WTC11 (cell line): ENCODE results near the gene TAS2R10. TPM values are rescaled to one million over a fixed set of nuclear protein-coding genes. Genes with fewer than 3 reads are reported as not detected.

Source experiments
- ATAC-seq: fragments of 200-7000 bp; cut with Tn5 transposase; 2 replicates; pipeline ENCODE4 v1.10.0; 2021; ENCODE audit warnings: mild to moderate bottlenecking, moderate library complexity
- CTCF ChIA-PET: fragments of 300-600 bp; sonication (Branson Sonifier 250); formaldehyde crosslinking; loops from one replicate; lab custom pipeline; 2021; ENCODE audit warnings: antibody characterized with exemption; lab: Charles Lee
- POLR2A ChIA-PET: fragments of 350-600 bp; sonication (Branson Sonifier 250); formaldehyde crosslinking; loops from one replicate; lab custom pipeline; 2021; ENCODE audit warnings: antibody characterized with exemption; lab: Charles Lee
- DNase-seq: peaks from one replicate; pipeline ENCODE4 v3.0.0; 2021; ENCODE audit warnings: low spot score
- H3K27ac Mint-ChIP-seq: 2 replicates; pipeline ENCODE4 v1.8.0; 2021; ENCODE audit warnings: mixed read lengths
- H3K27me3 Mint-ChIP-seq: 2 replicates; pipeline ENCODE4 v1.8.0; 2021; ENCODE audit warnings: low read depth, mild to moderate bottlenecking, moderate library complexity, mixed read lengths
- H3K36me3 Mint-ChIP-seq: 2 replicates; pipeline ENCODE4 v1.8.0; 2021; ENCODE audit warnings: mixed read lengths
- H3K4me1 Mint-ChIP-seq: 2 replicates; pipeline ENCODE4 v1.8.0; 2022; ENCODE audit warnings: mixed read lengths
- H3K4me3 Mint-ChIP-seq: 2 replicates; pipeline ENCODE4 v1.8.0; 2021; ENCODE audit warnings: mild to moderate bottlenecking, moderate library complexity, mixed read lengths
- H3K9me3 Mint-ChIP-seq: 2 replicates; pipeline ENCODE4 v1.8.0; 2021; ENCODE audit warnings: mixed read lengths
- CREM ChIP-seq: sonication (generic); formaldehyde crosslinking; IDR thresholded peaks from 2 replicates; pipeline ENCODE4 v1.8.1; 2022; ENCODE audit warnings: mild to moderate bottlenecking, missing genetic modification reagents, moderate library complexity
- CTCF ChIP-seq: fragments of 200-600 bp; IDR thresholded peaks from 2 replicates; pipeline ENCODE4 v1.8.0; 2022; ENCODE audit warnings: antibody characterized with exemption
- ETV6 ChIP-seq: sonication (generic); formaldehyde crosslinking; IDR thresholded peaks from 2 replicates; pipeline ENCODE4 v1.8.1; 2022; ENCODE audit warnings: mild to moderate bottlenecking, missing genetic modification reagents
- GTF2I ChIP-seq: fragments of 250-450 bp; sonication (Bioruptor Pico); conservative IDR thresholded peaks from 2 replicates; pipeline ENCODE4 v1.4.0; 2021; ENCODE audit warnings: mild to moderate bottlenecking
- KAT7 ChIP-seq: sonication (generic); formaldehyde crosslinking; IDR thresholded peaks from 2 replicates; pipeline ENCODE4 v1.8.1; 2023; ENCODE audit warnings: missing genetic modification reagents, mild to moderate bottlenecking, borderline replicate concordance
- MXD4 ChIP-seq: fragments of 250-450 bp; sonication (Bioruptor Pico); IDR thresholded peaks from 2 replicates; pipeline ENCODE4 v1.8.0; 2021; ENCODE audit warnings: mild to moderate bottlenecking, moderate library complexity, borderline replicate concordance
- NR3C1 ChIP-seq: sonication (generic); formaldehyde crosslinking; conservative IDR thresholded peaks from 2 replicates; pipeline ENCODE4 v1.8.1; 2023; ENCODE audit warnings: low read depth, mild to moderate bottlenecking, missing genetic modification reagents
- OVOL2 ChIP-seq: fragments of 250-450 bp; sonication (Bioruptor Pico); IDR thresholded peaks from 2 replicates; pipeline ENCODE4 v1.9.0; 2021; ENCODE audit warnings: mild to moderate bottlenecking, borderline replicate concordance
- RELA ChIP-seq: sonication (generic); formaldehyde crosslinking; IDR thresholded peaks from 2 replicates; pipeline ENCODE4 v1.8.1; 2022; ENCODE audit warnings: missing genetic modification reagents, mild to moderate bottlenecking, borderline replicate concordance
- RORB ChIP-seq: fragments of 250-450 bp; sonication (Bioruptor Pico); IDR thresholded peaks from 2 replicates; pipeline ENCODE4 v1.9.0; 2021; ENCODE audit warnings: mild to moderate bottlenecking
- SMAD4 ChIP-seq: sonication (generic); formaldehyde crosslinking; IDR thresholded peaks from 2 replicates; pipeline ENCODE4 v1.8.0; 2022; ENCODE audit warnings: mild to moderate bottlenecking, missing genetic modification reagents
- TCF7 ChIP-seq: sonication (generic); formaldehyde crosslinking; IDR thresholded peaks from 2 replicates; pipeline ENCODE4 v1.8.0; 2022; ENCODE audit warnings: mild to moderate bottlenecking, low read depth, missing genetic modification reagents, moderate library complexity
- TP53 ChIP-seq: sonication (generic); formaldehyde crosslinking; IDR thresholded peaks from 2 replicates; pipeline ENCODE4 v1.8.1; 2023; ENCODE audit warnings: mild to moderate bottlenecking, missing genetic modification reagents
- ZNF219 ChIP-seq: sonication (generic); formaldehyde crosslinking; IDR thresholded peaks from 2 replicates; pipeline ENCODE4 v1.8.0; 2023; ENCODE audit warnings: missing genetic modification reagents, mild to moderate bottlenecking, borderline replicate concordance
- ZNF232 ChIP-seq: sonication (generic); formaldehyde crosslinking; IDR thresholded peaks from 2 replicates; pipeline ENCODE4 v1.8.0; 2022; ENCODE audit warnings: mild to moderate bottlenecking, missing genetic modification reagents
- ZNF396 ChIP-seq: fragments of 250-450 bp; sonication (Bioruptor Pico); IDR thresholded peaks from 2 replicates; pipeline ENCODE4 v1.8.0; 2021; ENCODE audit warnings: mild to moderate bottlenecking, moderate library complexity, borderline replicate concordance
- ZNF671 ChIP-seq: fragments of 250-450 bp; sonication (Bioruptor Pico); IDR thresholded peaks from 2 replicates; pipeline ENCODE4 v1.8.0; 2021; ENCODE audit warnings: mild to moderate bottlenecking
- total RNA-seq: library from RNA; stranded (reverse); gene quantifications from 3 replicates; pipeline ENCODE4 v1.2.3, GENCODE V29; 2021
- TF ChIP-seq, protein P1 (sequence below): sonication (generic); formaldehyde crosslinking; IDR thresholded peaks from 2 replicates; pipeline ENCODE4 v1.8.0; 2023; ENCODE audit warnings: mild to moderate bottlenecking, missing genetic modification reagents
- TF ChIP-seq, protein P2 (sequence below): sonication (generic); formaldehyde crosslinking; conservative IDR thresholded peaks from 2 replicates; pipeline ENCODE4 v1.8.1; 2023; ENCODE audit warnings: mild to moderate bottlenecking, low read depth, missing genetic modification reagents, moderate library complexity
- TF ChIP-seq, protein P3 (sequence below): sonication (generic); formaldehyde crosslinking; IDR thresholded peaks from 2 replicates; pipeline ENCODE4 v1.8.1; 2022; ENCODE audit warnings: mild to moderate bottlenecking, moderate library complexity, missing genetic modification reagents
- TF ChIP-seq, protein P4 (sequence below): sonication (generic); formaldehyde crosslinking; IDR thresholded peaks from 2 replicates; pipeline ENCODE4 v1.8.1; 2023; ENCODE audit warnings: mild to moderate bottlenecking, missing genetic modification reagents, moderate library complexity

Gene TAS2R10
- total RNA-seq, 1 experiment from 2014 or later: not detected

GRCh38 chr12:10829994-10830393, 3.8 kb upstream of the TAS2R10 start:
- POLR2A ChIA-PET: no interaction called here
- TF ChIP-seq, protein P1, sequence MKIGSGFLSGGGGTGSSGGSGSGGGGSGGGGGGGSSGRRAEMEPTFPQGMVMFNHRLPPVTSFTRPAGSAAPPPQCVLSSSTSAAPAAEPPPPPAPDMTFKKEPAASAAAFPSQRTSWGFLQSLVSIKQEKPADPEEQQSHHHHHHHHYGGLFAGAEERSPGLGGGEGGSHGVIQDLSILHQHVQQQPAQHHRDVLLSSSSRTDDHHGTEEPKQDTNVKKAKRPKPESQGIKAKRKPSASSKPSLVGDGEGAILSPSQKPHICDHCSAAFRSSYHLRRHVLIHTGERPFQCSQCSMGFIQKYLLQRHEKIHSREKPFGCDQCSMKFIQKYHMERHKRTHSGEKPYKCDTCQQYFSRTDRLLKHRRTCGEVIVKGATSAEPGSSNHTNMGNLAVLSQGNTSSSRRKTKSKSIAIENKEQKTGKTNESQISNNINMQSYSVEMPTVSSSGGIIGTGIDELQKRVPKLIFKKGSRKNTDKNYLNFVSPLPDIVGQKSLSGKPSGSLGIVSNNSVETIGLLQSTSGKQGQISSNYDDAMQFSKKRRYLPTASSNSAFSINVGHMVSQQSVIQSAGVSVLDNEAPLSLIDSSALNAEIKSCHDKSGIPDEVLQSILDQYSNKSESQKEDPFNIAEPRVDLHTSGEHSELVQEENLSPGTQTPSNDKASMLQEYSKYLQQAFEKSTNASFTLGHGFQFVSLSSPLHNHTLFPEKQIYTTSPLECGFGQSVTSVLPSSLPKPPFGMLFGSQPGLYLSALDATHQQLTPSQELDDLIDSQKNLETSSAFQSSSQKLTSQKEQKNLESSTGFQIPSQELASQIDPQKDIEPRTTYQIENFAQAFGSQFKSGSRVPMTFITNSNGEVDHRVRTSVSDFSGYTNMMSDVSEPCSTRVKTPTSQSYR (CRISPR knock-in tag): no peak
- TF ChIP-seq SMAD4 (no peak), OVOL2 (CRISPR knock-in tag) (no peak), RELA (CRISPR knock-in tag) (no peak), NR3C1 (CRISPR knock-in tag) (no peak), TCF7 (CRISPR knock-in tag) (no peak), ZNF671 (CRISPR knock-in tag) (no peak), GTF2I (CRISPR knock-in tag) (no peak), ETV6 (CRISPR knock-in tag) (no peak), MXD4 (CRISPR knock-in tag) (no peak), RORB (CRISPR knock-in tag) (no peak)
- Mint-ChIP-seq H3K27ac (no peak overlapping the region), H3K27me3 (no peaks in the 10 kb centered on the region), H3K4me1 (no peaks in the 10 kb centered on the region), H3K4me3 (no peak overlapping the region), H3K36me3 (no peaks in the 10 kb centered on the region), H3K9me3 (no peaks in the 10 kb centered on the region)
- no peak for ATAC-seq
- CTCF ChIA-PET: no interaction called here
- DNase-seq: no peak

DNA sequence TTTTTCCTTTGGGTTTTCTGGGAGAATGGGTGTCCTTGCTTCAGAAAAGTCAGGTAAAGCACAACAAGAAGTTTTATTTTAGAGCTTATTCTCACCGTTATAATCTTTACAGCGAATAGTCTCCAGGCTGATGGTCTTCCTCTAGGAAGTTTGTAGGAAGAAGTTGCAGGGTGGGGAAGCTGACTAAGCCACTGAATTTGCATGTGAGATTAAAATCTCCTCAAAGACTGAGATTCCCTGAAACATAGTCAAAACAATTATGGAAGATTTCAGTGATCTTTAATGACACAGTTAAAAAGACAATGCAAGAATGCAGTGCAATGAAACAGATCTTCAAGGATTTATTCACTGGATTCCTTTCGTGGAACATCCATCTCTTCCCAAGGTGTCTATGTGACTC, 1.2 kb downstream of the TAS2R10 start:
- no peaks in the 10 kb centered on the region for H3K4me1 Mint-ChIP-seq
- TF ChIP-seq, protein P2, sequence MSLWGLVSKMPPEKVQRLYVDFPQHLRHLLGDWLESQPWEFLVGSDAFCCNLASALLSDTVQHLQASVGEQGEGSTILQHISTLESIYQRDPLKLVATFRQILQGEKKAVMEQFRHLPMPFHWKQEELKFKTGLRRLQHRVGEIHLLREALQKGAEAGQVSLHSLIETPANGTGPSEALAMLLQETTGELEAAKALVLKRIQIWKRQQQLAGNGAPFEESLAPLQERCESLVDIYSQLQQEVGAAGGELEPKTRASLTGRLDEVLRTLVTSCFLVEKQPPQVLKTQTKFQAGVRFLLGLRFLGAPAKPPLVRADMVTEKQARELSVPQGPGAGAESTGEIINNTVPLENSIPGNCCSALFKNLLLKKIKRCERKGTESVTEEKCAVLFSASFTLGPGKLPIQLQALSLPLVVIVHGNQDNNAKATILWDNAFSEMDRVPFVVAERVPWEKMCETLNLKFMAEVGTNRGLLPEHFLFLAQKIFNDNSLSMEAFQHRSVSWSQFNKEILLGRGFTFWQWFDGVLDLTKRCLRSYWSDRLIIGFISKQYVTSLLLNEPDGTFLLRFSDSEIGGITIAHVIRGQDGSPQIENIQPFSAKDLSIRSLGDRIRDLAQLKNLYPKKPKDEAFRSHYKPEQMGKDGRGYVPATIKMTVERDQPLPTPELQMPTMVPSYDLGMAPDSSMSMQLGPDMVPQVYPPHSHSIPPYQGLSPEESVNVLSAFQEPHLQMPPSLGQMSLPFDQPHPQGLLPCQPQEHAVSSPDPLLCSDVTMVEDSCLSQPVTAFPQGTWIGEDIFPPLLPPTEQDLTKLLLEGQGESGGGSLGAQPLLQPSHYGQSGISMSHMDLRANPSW (CRISPR knock-in tag): no peak
- TF ChIP-seq, protein P3, sequence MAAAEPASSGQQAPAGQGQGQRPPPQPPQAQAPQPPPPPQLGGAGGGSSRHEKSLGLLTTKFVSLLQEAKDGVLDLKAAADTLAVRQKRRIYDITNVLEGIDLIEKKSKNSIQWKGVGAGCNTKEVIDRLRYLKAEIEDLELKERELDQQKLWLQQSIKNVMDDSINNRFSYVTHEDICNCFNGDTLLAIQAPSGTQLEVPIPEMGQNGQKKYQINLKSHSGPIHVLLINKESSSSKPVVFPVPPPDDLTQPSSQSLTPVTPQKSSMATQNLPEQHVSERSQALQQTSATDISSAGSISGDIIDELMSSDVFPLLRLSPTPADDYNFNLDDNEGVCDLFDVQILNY: no peak
- TF ChIP-seq, all 79 proteins: peak for 0
- ChIA-PET CTCF (no interaction called here), POLR2A (no interaction called here)
- H3K9me3 Mint-ChIP-seq: no peaks in the 10 kb centered on the region
- no peak for ATAC-seq
- H3K27ac Mint-ChIP-seq: no peak overlapping the region
- no peaks in the 10 kb centered on the region for H3K27me3 Mint-ChIP-seq
- H3K4me3 Mint-ChIP-seq: no peak overlapping the region
- DNase-seq: no peak
- no peaks in the 10 kb centered on the region for H3K36me3 Mint-ChIP-seq

- Mint-ChIP-seq H3K27ac (no peak overlapping the region), H3K9me3 (peaks cover 7% of the 10 kb centered on the region; the same call in 1 of the 2 replicates), H3K27me3 (no peaks in the 10 kb centered on the region), H3K36me3 (no peaks in the 10 kb centered on the region), H3K4me1 (peaks cover 8% of the 10 kb centered on the region), H3K4me3 (no peak overlapping the region)
- ChIA-PET POLR2A (no interaction called here), CTCF (no interaction called here)
- ATAC-seq (no peak), DNase-seq (no peak)
- no peak for TF ChIP-seq ZNF219 (CRISPR knock-in tag)
- no peak for TF ChIP-seq CTCF
- TF ChIP-seq, protein P3: no peak
- TF ChIP-seq, protein P4, sequence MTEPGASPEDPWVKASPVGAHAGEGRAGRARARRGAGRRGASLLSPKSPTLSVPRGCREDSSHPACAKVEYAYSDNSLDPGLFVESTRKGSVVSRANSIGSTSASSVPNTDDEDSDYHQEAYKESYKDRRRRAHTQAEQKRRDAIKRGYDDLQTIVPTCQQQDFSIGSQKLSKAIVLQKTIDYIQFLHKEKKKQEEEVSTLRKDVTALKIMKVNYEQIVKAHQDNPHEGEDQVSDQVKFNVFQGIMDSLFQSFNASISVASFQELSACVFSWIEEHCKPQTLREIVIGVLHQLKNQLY (CRISPR knock-in tag): no peak
- no peak for TF ChIP-seq ZNF396 (CRISPR knock-in tag)
- no peak for TF ChIP-seq TP53 (CRISPR knock-in tag)
- TF ChIP-seq ZNF232: no peak
- TF ChIP-seq KAT7 (CRISPR knock-in tag): no peak
- no peak for TF ChIP-seq CREM (CRISPR knock-in tag)
- no peak for TF ChIP-seq GTF2I (CRISPR knock-in tag)
Observed at GRCh38 chr12:10811883-10812536, 14.1 kb downstream of the TAS2R10 start.
